ENCODE results near the gene ANKRD26. TPM values are rescaled to one million over a fixed set of nuclear protein-coding genes. Genes with fewer than 3 reads are reported as not detected.
"Not testable (repeated sequence)": the region's sequence is repeated elsewhere in the genome, so short reads cannot be mapped to it uniquely, and the experiment has no call there.

Gene ANKRD26
- total and polyA plus RNA-seq, 2 donors from 2014 or later = 1.9 to 9.3 TPM

GRCh38 chr10:27065084-27065483 is 35.2 kb downstream of the ANKRD26 start:
- FAIRE-seq = no peak
- intact Hi-C loops (cut with DNase I) = no loop called here
- no peaks in the 10 kb centered on the region for H3K27me3 ChIP-seq (ENCODE audit: control insufficient read depth, insufficient read depth, low read length)
- no peak overlapping the region for H3K27ac ChIP-seq (ENCODE audit: low read depth in 2 of 2, low read length in 2 of 2)
- H3K4me3 ChIP-seq (ENCODE audit: low read length in 3 of 3) = no peak overlapping the region
- no peak for DNase-seq
- peaks cover 2 to 18% (median 5%) of the 10 kb centered on the region in 3 donors for H3K36me3 ChIP-seq (ENCODE audit: control insufficient read depth in 2 of 3, insufficient read depth in 3 of 3, low read length in 3 of 3)
- no peaks in the 10 kb centered on the region for H3K9me3 ChIP-seq (ENCODE audit: control insufficient read depth in 2 of 3, insufficient read depth in 1 of 3, low read length in 3 of 3)
- TF ChIP-seq CTCF (IDR thresholded peaks at IDR 0.05; ENCODE audit: borderline replicate concordance, extremely low read depth, insufficient read depth) = no peak
- no peak overlapping the region for H3K9ac ChIP-seq (ENCODE audit: low read length in 3 of 3)
- H3K4me1 ChIP-seq (ENCODE audit: control insufficient read depth in 2 of 3, insufficient read depth in 2 of 3, low read depth in 1 of 3, low read length in 3 of 3) = no peaks in the 10 kb centered on the region

- no peak for FAIRE-seq
- Histone ChIP-seq H3K4me1 (ENCODE audit: control insufficient read depth in 2 of 3, insufficient read depth in 2 of 3, low read depth in 1 of 3, low read length in 3 of 3) (no peaks in the 10 kb centered on the region), H3K36me3 (ENCODE audit: control insufficient read depth in 2 of 3, insufficient read depth in 3 of 3, low read length in 3 of 3) (peaks cover 0 to 5% (median 2%) of the 10 kb centered on the region in 3 donors), H3K9me3 (ENCODE audit: control insufficient read depth in 2 of 3, insufficient read depth in 1 of 3, low read length in 3 of 3) (no peaks in the 10 kb centered on the region), H3K4me3 (ENCODE audit: low read length in 3 of 3) (no peak overlapping the region), H3K9ac (ENCODE audit: low read length in 3 of 3) (no peak overlapping the region), H3K27me3 (ENCODE audit: control insufficient read depth, insufficient read depth, low read length) (no peaks in the 10 kb centered on the region), H3K27ac (ENCODE audit: low read depth in 2 of 2, low read length in 2 of 2) (no peak overlapping the region)
- intact Hi-C loops (cut with DNase I) = no loop called here
- peak in 1 of 5 donors; percentile 4 for DNase-seq
- TF ChIP-seq CTCF (IDR thresholded peaks at IDR 0.05; ENCODE audit: borderline replicate concordance, extremely low read depth, insufficient read depth) = no peak
Measured at GRCh38 chr10:27052656-27053055, 47.6 kb downstream of the ANKRD26 start.

GRCh38 chr10:27045247-27045646 is 55.0 kb downstream of the ANKRD26 start:
- H3K4me3 ChIP-seq (ENCODE audit: low read length in 3 of 3); H3K27me3 ChIP-seq (ENCODE audit: control insufficient read depth, insufficient read depth, low read length); intact Hi-C loops (cut with DNase I); DNase-seq; FAIRE-seq; H3K27ac ChIP-seq (ENCODE audit: low read depth in 2 of 2, low read length in 2 of 2); H3K9ac ChIP-seq (ENCODE audit: low read length in 3 of 3); H3K9me3 ChIP-seq (ENCODE audit: control insufficient read depth in 2 of 3, insufficient read depth in 1 of 3, low read length in 3 of 3); H3K4me1 ChIP-seq (ENCODE audit: control insufficient read depth in 2 of 3, insufficient read depth in 2 of 3, low read depth in 1 of 3, low read length in 3 of 3): not testable (repeated sequence)
- peaks cover 0 to 10% (median 2%) of the 10 kb centered on the region in 3 donors for H3K36me3 ChIP-seq (ENCODE audit: control insufficient read depth in 2 of 3, insufficient read depth in 3 of 3, low read length in 3 of 3)

- no peak for FAIRE-seq
- no peaks in the 10 kb centered on the region for H3K4me1 ChIP-seq (ENCODE audit: control insufficient read depth in 2 of 3, insufficient read depth in 2 of 3, low read depth in 1 of 3, low read length in 3 of 3)
- no peak overlapping the region for H3K27ac ChIP-seq (ENCODE audit: low read depth in 2 of 2, low read length in 2 of 2)
- TF ChIP-seq CTCF (IDR thresholded peaks at IDR 0.05; ENCODE audit: borderline replicate concordance, extremely low read depth, insufficient read depth) = no peak
- no peak overlapping the region for H3K9ac ChIP-seq (ENCODE audit: low read length in 3 of 3)
- peaks cover 3 to 12% (median 5%) of the 10 kb centered on the region in 3 donors for H3K36me3 ChIP-seq (ENCODE audit: control insufficient read depth in 2 of 3, insufficient read depth in 3 of 3, low read length in 3 of 3)
- no peaks in the 10 kb centered on the region for H3K27me3 ChIP-seq (ENCODE audit: control insufficient read depth, insufficient read depth, low read length)
- H3K4me3 ChIP-seq (ENCODE audit: low read length in 3 of 3) = no peak overlapping the region
- intact Hi-C loops (cut with DNase I) = no loop called here
- no peak for DNase-seq
- H3K9me3 ChIP-seq (ENCODE audit: control insufficient read depth in 2 of 3, insufficient read depth in 1 of 3, low read length in 3 of 3) = no peaks in the 10 kb centered on the region
Measured at GRCh38 chr10:27041196-27041595, 59.1 kb downstream of the ANKRD26 start.
